ENCODE measurements around the gene SHPK.

GRCh38 chr17:3639981-3640596 lies 4.0 kb upstream of the SHPK start:
- no peak for TF ChIP-seq RARB (CRISPR knock-in tag; IDR thresholded peaks at IDR 0.05)
- TF ChIP-seq ISL1 (CRISPR knock-in tag; IDR thresholded peaks at IDR 0.05): no peak
- TF ChIP-seq ZC3H10 (CRISPR knock-in tag; IDR thresholded peaks at IDR 0.05): no peak
- TF ChIP-seq ZNF8 (CRISPR knock-in tag; IDR thresholded peaks at IDR 0.05): no peak
- TF ChIP-seq ZFP30 (CRISPR knock-in tag; IDR thresholded peaks at IDR 0.05): no peak

Data from SK-N-SH treated with all-trans-retinoic acid at 6 μM for 48 hours (cell line).